ENCODE data around the gene BLOC1S5.
"Not testable (repeated sequence)": the region's sequence is repeated elsewhere in the genome, so short reads cannot be mapped to it uniquely, and the experiment has no call there.

BLOC1S5 gene

DNA sequence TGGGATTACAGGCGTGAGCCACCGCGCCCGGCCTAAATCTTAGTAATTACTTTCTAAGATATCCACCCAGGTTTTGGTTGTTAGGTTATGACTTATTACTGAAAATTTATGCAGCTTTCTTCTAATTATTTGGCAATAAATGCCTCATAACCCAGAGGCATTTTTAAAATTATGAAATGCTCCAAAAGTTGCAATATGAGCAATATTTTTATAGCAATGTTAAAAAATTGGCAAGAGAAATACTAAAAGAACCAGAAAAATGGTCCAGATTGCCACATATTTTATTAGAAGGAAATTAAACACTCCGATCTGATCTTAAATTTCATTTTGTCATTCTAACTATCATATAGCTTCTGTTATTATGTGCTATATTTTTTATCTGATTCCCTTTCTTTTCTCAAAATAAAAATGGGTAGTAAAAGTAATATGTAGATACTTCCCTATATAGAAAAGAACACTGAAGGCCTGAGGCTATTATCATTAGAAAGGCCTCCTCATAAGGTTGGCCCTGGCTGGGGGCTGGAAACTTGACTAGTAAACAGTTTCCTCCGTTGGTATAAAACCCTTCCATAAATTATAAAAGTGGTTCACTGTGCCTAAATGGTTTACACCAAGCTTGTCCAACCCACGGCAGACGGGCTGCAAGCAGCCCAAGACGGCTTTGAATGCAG is 22.1 kb downstream of the BLOC1S5 start:
- Histone ChIP-seq H2AFZ (ENCODE audit: low read length) (no peak overlapping the region), H3K36me3 (replicated peaks; ENCODE audit: insufficient read depth, low read length) (no peaks in the 10 kb centered on the region), H3K4me3 (ENCODE audit: low read length) (no peak overlapping the region), H3K27me3 (replicated peaks; ENCODE audit: insufficient read depth, low read length) (no peaks in the 10 kb centered on the region), H3K9me3 (replicated peaks; ENCODE audit: insufficient read depth, low read length) (no peaks in the 10 kb centered on the region), H3K9ac (ENCODE audit: low read length) (no peak overlapping the region), H3K9me2 (replicated peaks; ENCODE audit: insufficient read depth, low read length) (no peaks in the 10 kb centered on the region), H3K79me2 (ENCODE audit: low read length) (no peaks in the 10 kb centered on the region), H3K4me1 (ENCODE audit: low read length) (no peaks in the 10 kb centered on the region), H3F3A (ENCODE audit: insufficient read depth, low read length) (no peaks in the 10 kb centered on the region), H3K27ac (ENCODE audit: low read length) (no peak overlapping the region), H4K20me1 (ENCODE audit: insufficient read depth, low read length) (no peaks in the 10 kb centered on the region), H3K4me2 (ENCODE audit: low read depth, low read length) (no peak overlapping the region)
- no peak for DNase-seq
- TF ChIP-seq EZH2phosphoT487 (IDR thresholded peaks at IDR 0.05; ENCODE audit: low read length): no peak
- no peak for TF ChIP-seq EZH2 (optimal IDR thresholded peaks at IDR 0.05; ENCODE audit: low read depth, low read length)
- TF ChIP-seq, protein P1, sequence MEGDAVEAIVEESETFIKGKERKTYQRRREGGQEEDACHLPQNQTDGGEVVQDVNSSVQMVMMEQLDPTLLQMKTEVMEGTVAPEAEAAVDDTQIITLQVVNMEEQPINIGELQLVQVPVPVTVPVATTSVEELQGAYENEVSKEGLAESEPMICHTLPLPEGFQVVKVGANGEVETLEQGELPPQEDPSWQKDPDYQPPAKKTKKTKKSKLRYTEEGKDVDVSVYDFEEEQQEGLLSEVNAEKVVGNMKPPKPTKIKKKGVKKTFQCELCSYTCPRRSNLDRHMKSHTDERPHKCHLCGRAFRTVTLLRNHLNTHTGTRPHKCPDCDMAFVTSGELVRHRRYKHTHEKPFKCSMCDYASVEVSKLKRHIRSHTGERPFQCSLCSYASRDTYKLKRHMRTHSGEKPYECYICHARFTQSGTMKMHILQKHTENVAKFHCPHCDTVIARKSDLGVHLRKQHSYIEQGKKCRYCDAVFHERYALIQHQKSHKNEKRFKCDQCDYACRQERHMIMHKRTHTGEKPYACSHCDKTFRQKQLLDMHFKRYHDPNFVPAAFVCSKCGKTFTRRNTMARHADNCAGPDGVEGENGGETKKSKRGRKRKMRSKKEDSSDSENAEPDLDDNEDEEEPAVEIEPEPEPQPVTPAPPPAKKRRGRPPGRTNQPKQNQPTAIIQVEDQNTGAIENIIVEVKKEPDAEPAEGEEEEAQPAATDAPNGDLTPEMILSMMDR (IDR thresholded peaks at IDR 0.05; ENCODE audit: low read length): no peak

DNA sequence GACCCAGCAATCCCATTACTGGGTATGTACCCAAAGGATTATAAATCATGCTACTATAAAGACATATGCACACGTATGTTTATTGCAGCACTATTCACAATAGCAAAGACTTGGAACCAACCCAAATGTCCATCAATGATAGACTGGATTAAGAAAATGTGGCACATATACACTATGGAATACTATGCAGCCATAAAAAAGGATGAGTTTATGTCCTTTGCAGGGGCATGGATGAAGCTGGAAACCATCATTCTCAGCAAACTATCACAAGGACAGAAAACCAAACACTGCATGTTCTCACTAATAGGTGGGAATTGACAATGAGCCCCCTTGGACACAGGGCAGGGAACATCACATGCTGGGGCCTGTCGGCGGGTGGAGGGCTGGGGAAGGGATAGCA is 30.1 kb downstream of the BLOC1S5 start:
- H3K27me3 ChIP-seq (replicated peaks; ENCODE audit: insufficient read depth, low read length); H3K4me1 ChIP-seq (ENCODE audit: low read length); H3K36me3 ChIP-seq (replicated peaks; ENCODE audit: insufficient read depth, low read length); H3K9me2 ChIP-seq (replicated peaks; ENCODE audit: insufficient read depth, low read length); DNase-seq; H3K27ac ChIP-seq (ENCODE audit: low read length); H2AFZ ChIP-seq (ENCODE audit: low read length); H3F3A ChIP-seq (ENCODE audit: insufficient read depth, low read length); H3K4me2 ChIP-seq (ENCODE audit: low read depth, low read length); H3K9me3 ChIP-seq (replicated peaks; ENCODE audit: insufficient read depth, low read length); H3K4me3 ChIP-seq (ENCODE audit: low read length); H4K20me1 ChIP-seq (ENCODE audit: insufficient read depth, low read length); H3K9ac ChIP-seq (ENCODE audit: low read length); H3K79me2 ChIP-seq (ENCODE audit: low read length): not testable (repeated sequence)

DNA sequence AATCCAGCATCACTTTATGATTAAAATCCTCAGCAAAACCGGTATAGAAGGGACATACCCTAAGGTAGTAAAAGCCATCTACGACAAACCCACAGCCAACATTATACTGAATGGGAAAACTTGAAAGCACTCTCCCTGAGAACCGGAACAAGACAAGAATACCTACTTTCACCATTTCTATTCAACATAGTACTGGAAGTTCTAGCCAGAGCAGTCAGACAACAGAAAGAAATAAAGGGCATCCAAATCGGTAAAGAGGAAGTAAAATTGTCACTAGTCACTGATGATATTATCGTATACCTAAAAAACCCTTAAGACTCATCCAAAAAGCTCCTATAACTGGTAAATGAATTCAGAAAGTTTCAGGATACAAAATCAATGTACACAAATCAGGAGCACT is 33.3 kb downstream of the BLOC1S5 start:
- H3K27me3 ChIP-seq (replicated peaks; ENCODE audit: insufficient read depth, low read length): no peaks in the 10 kb centered on the region
- DNase-seq: no peak
- H3F3A ChIP-seq (ENCODE audit: insufficient read depth, low read length): no peaks in the 10 kb centered on the region
- no peaks in the 10 kb centered on the region for H3K4me1 ChIP-seq (ENCODE audit: low read length)
- H3K79me2 ChIP-seq (ENCODE audit: low read length): no peaks in the 10 kb centered on the region
- H2AFZ ChIP-seq (ENCODE audit: low read length): no peak overlapping the region
- no peaks in the 10 kb centered on the region for H3K9me3 ChIP-seq (replicated peaks; ENCODE audit: insufficient read depth, low read length)
- no peak overlapping the region for H3K4me3 ChIP-seq (ENCODE audit: low read length)
- H3K4me2 ChIP-seq (ENCODE audit: low read depth, low read length): no peak overlapping the region
- H3K9ac ChIP-seq (ENCODE audit: low read length): no peak overlapping the region
- TF ChIP-seq EZH2phosphoT487 (IDR thresholded peaks at IDR 0.05; ENCODE audit: low read length) (no peak), EZH2 (optimal IDR thresholded peaks at IDR 0.05; ENCODE audit: low read depth, low read length) (no peak)
- TF ChIP-seq, protein P1 (IDR thresholded peaks at IDR 0.05; ENCODE audit: low read length): no peak
- H3K36me3 ChIP-seq (replicated peaks; ENCODE audit: insufficient read depth, low read length): no peaks in the 10 kb centered on the region
- no peaks in the 10 kb centered on the region for H3K9me2 ChIP-seq (replicated peaks; ENCODE audit: insufficient read depth, low read length)
- H3K27ac ChIP-seq (ENCODE audit: low read length): no peak overlapping the region
- H4K20me1 ChIP-seq (ENCODE audit: insufficient read depth, low read length): no peaks in the 10 kb centered on the region

DNA sequence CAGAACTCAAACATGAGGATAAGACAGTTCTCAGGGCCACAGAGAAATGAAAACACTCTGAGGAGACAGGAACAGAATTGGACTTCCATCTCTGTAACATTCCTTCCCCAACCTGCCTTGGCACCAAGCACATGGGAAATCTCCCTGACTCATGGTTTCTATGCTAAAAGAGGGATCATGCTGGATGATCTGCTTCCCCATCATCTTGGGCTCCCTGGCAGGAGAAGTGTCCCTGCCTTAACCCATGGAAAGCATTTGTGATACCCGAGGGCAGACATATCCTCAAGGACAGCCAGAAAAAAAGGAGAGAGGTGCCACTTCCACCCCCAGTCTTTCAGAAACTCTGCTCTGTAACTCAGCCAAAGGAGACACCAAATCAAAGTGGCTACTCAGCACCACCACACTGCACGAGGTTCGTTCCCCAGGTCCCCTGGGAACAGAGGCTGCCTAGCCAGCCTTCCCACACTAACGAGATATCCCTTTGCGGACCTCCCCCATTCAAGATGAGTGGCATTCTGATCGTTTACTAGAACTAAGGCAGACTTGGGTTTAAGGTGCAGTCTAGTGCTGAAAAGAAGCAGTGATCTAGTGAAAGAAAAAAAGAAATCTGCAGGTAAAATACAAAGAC is 34.8 kb downstream of the BLOC1S5 start:
- Histone ChIP-seq H3K27ac (ENCODE audit: low read length) (no peak overlapping the region), H3K4me2 (ENCODE audit: low read depth, low read length) (no peak overlapping the region), H3K4me3 (ENCODE audit: low read length) (no peak overlapping the region), H3K79me2 (ENCODE audit: low read length) (no peaks in the 10 kb centered on the region), H3K9ac (ENCODE audit: low read length) (no peak overlapping the region), H4K20me1 (ENCODE audit: insufficient read depth, low read length) (no peaks in the 10 kb centered on the region), H3K36me3 (replicated peaks; ENCODE audit: insufficient read depth, low read length) (no peaks in the 10 kb centered on the region), H3K9me2 (replicated peaks; ENCODE audit: insufficient read depth, low read length) (no peaks in the 10 kb centered on the region), H3K4me1 (ENCODE audit: low read length) (no peaks in the 10 kb centered on the region), H3K9me3 (replicated peaks; ENCODE audit: insufficient read depth, low read length) (no peaks in the 10 kb centered on the region), H3F3A (ENCODE audit: insufficient read depth, low read length) (no peaks in the 10 kb centered on the region), H2AFZ (ENCODE audit: low read length) (no peak overlapping the region), H3K27me3 (replicated peaks; ENCODE audit: insufficient read depth, low read length) (no peaks in the 10 kb centered on the region)
- DNase-seq: no peak
- TF ChIP-seq, protein P1 (IDR thresholded peaks at IDR 0.05; ENCODE audit: low read length): no peak
- TF ChIP-seq EZH2 (optimal IDR thresholded peaks at IDR 0.05; ENCODE audit: low read depth, low read length) (no peak), EZH2phosphoT487 (IDR thresholded peaks at IDR 0.05; ENCODE audit: low read length) (no peak)
